A673 (cell line): ENCODE results near the gene ARHGAP12. TPM values are rescaled to one million over a fixed set of nuclear protein-coding genes. Genes with fewer than 3 reads are reported as not detected.

Experiments
- BruUV-seq: library from RNA; stranded (reverse); fragments of 400-500 nt; replicated peaks from 2 replicates; lab custom pipeline; 2021; lab: Mats Ljungman, UMichigan
- CTCF ChIA-PET: fragments of 300-600 bp; sonication (Branson Sonifier 250); formaldehyde crosslinking; loops from one replicate; lab custom pipeline; 2022; ENCODE audit warnings: antibody characterized with exemption; lab: Charles Lee
- POLR2A ChIA-PET: fragments of 300-600 bp; sonication (Branson Sonifier 250); formaldehyde crosslinking; loops from one replicate; lab custom pipeline; 2022; ENCODE audit warnings: antibody characterized with exemption; ENCODE audit not compliant: low non-redundant PET; lab: Charles Lee
- DNase-seq: peaks from one replicate; pipeline ENCODE4 v3.0.0-alpha.2; 2015; ENCODE audit warnings: low spot score
- H3K27ac ChIP-seq: fragments of 200-600 bp; sonication (generic); 2 replicates; pipeline ENCODE4 v1.5.1; 2016; ENCODE audit warnings: mixed run types, low read depth, mild to moderate bottlenecking, mixed read lengths, antibody characterized with exemption, low read length; ENCODE audit not compliant: poor library complexity, severe bottlenecking
- H3K27me3 ChIP-seq: fragments of 200-600 bp; sonication (generic); replicated peaks from 2 replicates; pipeline ENCODE4 v1.6.1; 2017; ENCODE audit warnings: mixed run types, low read depth, mild to moderate bottlenecking, mixed read lengths, antibody characterized with exemption, low read length; ENCODE audit not compliant: insufficient read depth, poor library complexity
- H3K36me3 ChIP-seq: fragments of 200-600 bp; sonication (generic); 2 replicates; pipeline ENCODE4 v1.6.1; 2016; ENCODE audit warnings: mixed run types, mild to moderate bottlenecking, mixed read lengths, antibody characterized with exemption, low read length; ENCODE audit not compliant: insufficient read depth, poor library complexity, severe bottlenecking
- H3K4me1 ChIP-seq: fragments of 200-600 bp; sonication (generic); 2 replicates; pipeline ENCODE4 v1.6.1; 2017; ENCODE audit warnings: mixed run types, mild to moderate bottlenecking, mixed read lengths, antibody characterized with exemption, low read length; ENCODE audit not compliant: insufficient read depth, poor library complexity, severe bottlenecking
- H3K4me3 ChIP-seq: fragments of 200-600 bp; sonication (generic); 2 replicates; pipeline ENCODE4 v1.5.1; 2016; ENCODE audit warnings: low read depth, mixed run types, mild to moderate bottlenecking, mixed read lengths, low read length; ENCODE audit not compliant: poor library complexity, severe bottlenecking
- H3K9me3 ChIP-seq: fragments of 200-600 bp; sonication (generic); 2 replicates; pipeline ENCODE4 v1.6.1; 2016; ENCODE audit warnings: mixed run types, low read depth, mild to moderate bottlenecking, mixed read lengths, antibody characterized with exemption, low read length; ENCODE audit not compliant: poor library complexity, severe bottlenecking
- EZH2 ChIP-seq: fragments of 200-600 bp; sonication (generic); IDR thresholded peaks from 2 replicates; pipeline ENCODE4 v1.6.1; 2017; ENCODE audit warnings: borderline replicate concordance, low read depth, mild to moderate bottlenecking, mixed read lengths, antibody characterized with exemption, low read length; ENCODE audit not compliant: poor library complexity, severe bottlenecking
- intact Hi-C: fragments of 100-400 bp; cut with micrococcal nuclease; formaldehyde crosslinking; loops from one replicate; pipeline ENCODE4 v1.10.0; 2022; ENCODE audit not compliant: unreplicated experiment
- total RNA-seq: library from RNA; stranded (reverse); gene quantifications from 2 replicates; pipeline ENCODE4 v1.2.3, GENCODE V29; 2021
- TF ChIP-seq, protein P1 (sequence below): fragments of 300-800, 200-600 bp; sonication (generic); conservative IDR thresholded peaks from 2 replicates; pipeline ENCODE4 v1.5.1; 2017; ENCODE audit warnings: low read depth, mild to moderate bottlenecking, antibody characterized with exemption, low read length, moderate library complexity, mixed read lengths

The ARHGAP12 gene
- total RNA-seq, 1 experiment from 2014 or later, result 30.0 TPM

DNA sequence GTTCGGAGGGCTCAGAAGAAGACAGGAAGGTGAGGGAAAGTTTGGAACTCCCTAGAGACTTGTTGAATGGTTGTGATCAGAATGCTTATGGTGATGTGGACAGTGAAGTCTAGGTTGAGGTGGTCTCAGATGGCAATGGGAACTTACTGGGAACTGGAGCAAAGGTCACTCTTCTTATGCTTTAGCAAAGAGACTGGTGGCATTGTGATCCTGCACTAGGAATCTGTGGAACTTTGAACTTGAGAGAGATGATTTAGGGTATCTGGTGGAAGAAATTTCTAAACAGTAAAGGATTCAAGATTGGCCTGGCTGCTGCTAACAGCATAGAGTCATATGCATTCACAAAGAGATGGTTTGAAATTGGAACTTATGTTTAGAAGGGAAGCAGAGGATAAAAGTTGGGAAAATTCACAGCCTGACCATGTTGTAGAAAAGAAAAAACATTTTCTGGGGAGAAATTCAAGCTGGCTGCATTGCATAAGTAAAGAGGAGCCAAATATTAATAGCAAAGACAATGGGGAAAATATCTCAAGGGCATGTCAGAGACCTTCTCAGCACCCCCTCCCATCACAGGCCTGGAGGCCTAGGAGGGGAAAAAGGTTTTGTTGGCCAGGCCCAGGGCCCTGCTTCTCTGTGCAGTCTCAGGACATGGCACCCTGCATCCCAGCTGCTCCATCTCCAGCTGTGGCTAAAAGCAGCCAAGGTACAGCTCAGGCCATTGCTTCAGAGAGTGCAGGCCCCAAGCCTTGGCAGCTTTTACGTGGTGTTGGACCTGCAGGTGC lies 26.0 kb upstream of the ARHGAP12 start:
- Histone ChIP-seq H3K4me3 (no peak overlapping the region), H3K27ac (no peak overlapping the region), H3K36me3 (no peaks in the 10 kb centered on the region), H3K27me3 (no peaks in the 10 kb centered on the region), H3K4me1 (no peaks in the 10 kb centered on the region), H3K9me3 (no peaks in the 10 kb centered on the region)
- POLR2A ChIA-PET, result interaction anchor here (0.5 kb wide), 1 partner anchor 324 kb away, joined by 12 read pairs; no protein-coding TSS in a partner anchor
- CTCF ChIA-PET, result no interaction called here
- TF ChIP-seq, protein P1, sequence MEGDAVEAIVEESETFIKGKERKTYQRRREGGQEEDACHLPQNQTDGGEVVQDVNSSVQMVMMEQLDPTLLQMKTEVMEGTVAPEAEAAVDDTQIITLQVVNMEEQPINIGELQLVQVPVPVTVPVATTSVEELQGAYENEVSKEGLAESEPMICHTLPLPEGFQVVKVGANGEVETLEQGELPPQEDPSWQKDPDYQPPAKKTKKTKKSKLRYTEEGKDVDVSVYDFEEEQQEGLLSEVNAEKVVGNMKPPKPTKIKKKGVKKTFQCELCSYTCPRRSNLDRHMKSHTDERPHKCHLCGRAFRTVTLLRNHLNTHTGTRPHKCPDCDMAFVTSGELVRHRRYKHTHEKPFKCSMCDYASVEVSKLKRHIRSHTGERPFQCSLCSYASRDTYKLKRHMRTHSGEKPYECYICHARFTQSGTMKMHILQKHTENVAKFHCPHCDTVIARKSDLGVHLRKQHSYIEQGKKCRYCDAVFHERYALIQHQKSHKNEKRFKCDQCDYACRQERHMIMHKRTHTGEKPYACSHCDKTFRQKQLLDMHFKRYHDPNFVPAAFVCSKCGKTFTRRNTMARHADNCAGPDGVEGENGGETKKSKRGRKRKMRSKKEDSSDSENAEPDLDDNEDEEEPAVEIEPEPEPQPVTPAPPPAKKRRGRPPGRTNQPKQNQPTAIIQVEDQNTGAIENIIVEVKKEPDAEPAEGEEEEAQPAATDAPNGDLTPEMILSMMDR, result no peak
- no peak for TF ChIP-seq EZH2
- DNase-seq, result no peak
- intact Hi-C loops, result no loop called here
- BruUV-seq, result no TSS peak

DNA sequence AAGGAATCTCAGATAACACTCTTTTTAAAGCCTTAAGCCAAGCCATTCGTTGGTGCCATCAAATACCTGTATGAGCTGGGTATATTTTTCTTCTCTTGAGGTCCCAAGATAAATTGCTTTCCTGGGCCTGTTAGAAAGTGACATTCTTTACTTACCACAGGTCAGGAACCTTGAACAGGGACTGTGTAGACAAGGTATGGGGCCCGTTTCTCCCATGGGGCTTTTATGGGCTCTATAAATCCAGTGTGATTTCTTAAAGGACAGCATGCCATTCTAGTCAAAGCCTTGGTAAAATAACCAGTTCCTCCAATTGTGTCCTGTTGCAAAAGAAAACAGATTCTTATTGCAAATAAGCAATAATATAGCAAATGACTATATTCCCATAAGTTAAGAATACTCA lies 24.8 kb upstream of the ARHGAP12 start:
- no peaks in the 10 kb centered on the region for H3K27me3 ChIP-seq
- no peak overlapping the region for H3K4me3 ChIP-seq
- BruUV-seq, result no TSS peak
- no peaks in the 10 kb centered on the region for H3K9me3 ChIP-seq
- ChIA-PET CTCF (no interaction called here), POLR2A (interaction anchor here (0.6 kb wide), 1 partner anchor 50 kb away, joined by 6 read pairs; no protein-coding TSS in a partner anchor)
- H3K36me3 ChIP-seq, result no peaks in the 10 kb centered on the region
- H3K27ac ChIP-seq, result no peak overlapping the region
- DNase-seq, result no peak
- H3K4me1 ChIP-seq, result no peaks in the 10 kb centered on the region
- no peak for TF ChIP-seq EZH2
- TF ChIP-seq, protein P1, result no peak
- intact Hi-C loops, result no loop called here

DNA sequence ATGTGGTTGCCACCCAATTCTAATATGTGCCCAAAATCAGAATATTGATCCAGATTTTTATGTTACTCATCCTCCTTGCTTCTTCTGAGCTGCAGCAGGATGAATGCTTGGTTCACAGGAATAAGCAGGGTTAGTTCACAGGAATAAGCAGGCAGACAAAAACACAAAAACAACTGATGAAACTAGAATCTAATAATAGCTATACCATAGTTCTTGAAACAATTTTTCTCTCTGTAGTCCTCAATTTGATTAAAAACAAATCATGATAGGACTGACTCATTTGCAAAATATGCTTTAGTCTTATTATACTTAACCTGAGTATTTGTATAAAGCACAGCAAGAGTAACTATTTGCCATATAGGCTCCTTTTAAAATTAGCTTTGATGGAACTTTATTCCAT lies 24.4 kb upstream of the ARHGAP12 start:
- DNase-seq, result no peak
- BruUV-seq, result no TSS peak

More for the DNA sequence above, 24.4 kb upstream of the ARHGAP12 start:
- no peak overlapping the region for H3K4me3 ChIP-seq
- no peaks in the 10 kb centered on the region for H3K27me3 ChIP-seq
- intact Hi-C loops, result no loop called here
- no peaks in the 10 kb centered on the region for H3K9me3 ChIP-seq
- ChIA-PET CTCF (no interaction called here), POLR2A (interaction anchor here (0.6 kb wide), 1 partner anchor 50 kb away, joined by 6 read pairs; no protein-coding TSS in a partner anchor)
- no peak for TF ChIP-seq EZH2
- TF ChIP-seq, protein P1, result no peak
- no peaks in the 10 kb centered on the region for H3K36me3 ChIP-seq
- no peak overlapping the region for H3K27ac ChIP-seq
- H3K4me1 ChIP-seq, result peaks cover 3% of the 10 kb centered on the region
